Fibroblast of mammary gland (primary cell): ENCODE results near the gene FAHD2B.
A peak's percentile ranks its signal among the peaks of the same experiment; 100 is the strongest.
"Not testable (repeated sequence)": the region's sequence is repeated elsewhere in the genome, so short reads cannot be mapped to it uniquely, and the experiment has no call there.

Source experiments
- DNase-seq: peaks from one replicate; pipeline ENCODE4 v3.0.0-alpha.2; 2010; ENCODE audit warnings: low read depth
- H3K4me3 ChIP-seq: 2 replicates; pipeline ENCODE4 v1.5.1; 2011; ENCODE audit warnings: low read depth, mild to moderate bottlenecking, low read length, moderate library complexity; ENCODE audit not compliant: control insufficient read depth
- TF ChIP-seq, protein P1 (sequence below): conservative IDR thresholded peaks from 2 replicates; pipeline ENCODE4 v1.5.1; 2011; ENCODE audit warnings: low read depth, low read length, inconsistent platforms; ENCODE audit not compliant: control insufficient read depth, insufficient read depth

Gene FAHD2B

DNA sequence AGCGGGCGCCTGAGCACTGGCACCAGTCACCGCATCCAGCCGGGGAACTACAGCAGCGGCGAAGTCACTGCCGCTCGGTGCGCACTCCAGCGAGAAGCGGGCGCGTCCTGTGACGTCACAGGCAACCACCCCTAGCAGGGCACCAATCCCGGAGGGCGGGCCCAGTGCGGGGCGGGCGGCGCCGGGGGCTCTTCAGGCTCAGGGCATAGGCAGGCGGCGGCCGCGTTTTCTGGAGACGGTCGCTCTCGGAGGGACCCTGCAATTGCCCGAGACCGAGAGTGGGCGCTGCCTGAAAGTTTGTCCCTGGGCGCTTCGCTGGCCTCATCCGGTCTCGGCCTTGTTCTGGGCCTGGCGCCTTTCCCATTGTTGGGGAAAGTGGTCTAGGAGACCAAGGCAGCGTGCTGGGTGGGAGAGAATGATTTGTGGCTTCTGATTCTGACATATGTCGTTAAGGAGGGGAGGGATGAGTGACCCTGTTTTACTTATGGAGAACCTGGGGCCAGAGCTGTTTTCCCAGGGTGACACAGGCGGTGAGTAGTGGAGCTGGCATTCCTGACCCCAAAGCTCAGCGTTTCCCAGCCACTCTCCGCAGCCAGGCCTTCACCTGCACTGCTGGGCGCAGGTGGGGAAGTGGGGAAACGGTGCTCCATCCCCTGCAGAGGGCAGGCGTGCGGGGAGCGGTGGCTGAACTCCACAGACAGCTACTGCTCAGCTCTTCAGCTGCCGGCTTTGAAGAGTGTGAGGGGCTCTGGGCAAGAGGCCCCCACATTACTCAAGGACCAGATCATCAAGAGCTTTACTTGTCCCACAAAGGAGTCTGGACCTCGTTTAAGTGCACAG lies at the start of gene FAHD2B:
Gene FAHD2B (minus strand): TSS at position 111 of the 840 bp plus-strand sequence. CDS start 3,176 bp downstream, outside the sequence.
- DNase-seq: peak; percentile 47
- H3K4me3 ChIP-seq: peak within 1 kb of the TSS; percentile 12

- H3K4me3 ChIP-seq, DNase-seq: not testable (repeated sequence)
Observed at GRCh38 chr2:97144016-97144415, 49.3 kb upstream of the FAHD2B start.

GRCh38 chr2:97129090-97129489 lies 34.4 kb upstream of the FAHD2B start:
- not testable (repeated sequence) for H3K4me3 ChIP-seq, DNase-seq

DNA sequence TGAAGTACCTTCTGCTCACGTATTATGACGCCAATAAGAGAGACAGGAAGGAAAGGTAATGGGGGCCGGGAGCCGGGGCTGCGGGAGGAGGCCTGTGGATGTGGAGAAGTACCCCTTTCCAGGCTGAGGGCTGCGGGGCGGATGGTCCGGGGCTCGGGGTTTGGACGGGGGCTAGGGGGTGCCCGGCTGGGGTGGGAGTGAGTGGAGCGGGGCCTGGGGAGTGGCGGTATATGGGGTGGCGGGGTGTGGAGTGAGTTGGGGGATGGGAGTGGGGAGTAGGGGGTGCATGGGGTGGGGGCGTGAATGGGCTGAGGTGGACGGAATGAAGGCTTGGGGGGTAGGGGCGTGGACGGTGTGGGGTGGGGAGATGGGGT lies 19.2 kb upstream of the FAHD2B start:
- H3K4me3 ChIP-seq: peak overlapping the region; percentile 71
- not testable (repeated sequence) for DNase-seq

GRCh38 chr2:97113050-97113881 lies 18.6 kb upstream of the FAHD2B start, which contains the start of gene ANKRD36:
Gene ANKRD36 (plus strand): TSS chr2:97113153. CDS start chr2:97113740, 587 bp downstream.
- DNase-seq: peak; percentile 69
- H3K4me3 ChIP-seq: peak within 1 kb of the TSS; percentile 71

DNA sequence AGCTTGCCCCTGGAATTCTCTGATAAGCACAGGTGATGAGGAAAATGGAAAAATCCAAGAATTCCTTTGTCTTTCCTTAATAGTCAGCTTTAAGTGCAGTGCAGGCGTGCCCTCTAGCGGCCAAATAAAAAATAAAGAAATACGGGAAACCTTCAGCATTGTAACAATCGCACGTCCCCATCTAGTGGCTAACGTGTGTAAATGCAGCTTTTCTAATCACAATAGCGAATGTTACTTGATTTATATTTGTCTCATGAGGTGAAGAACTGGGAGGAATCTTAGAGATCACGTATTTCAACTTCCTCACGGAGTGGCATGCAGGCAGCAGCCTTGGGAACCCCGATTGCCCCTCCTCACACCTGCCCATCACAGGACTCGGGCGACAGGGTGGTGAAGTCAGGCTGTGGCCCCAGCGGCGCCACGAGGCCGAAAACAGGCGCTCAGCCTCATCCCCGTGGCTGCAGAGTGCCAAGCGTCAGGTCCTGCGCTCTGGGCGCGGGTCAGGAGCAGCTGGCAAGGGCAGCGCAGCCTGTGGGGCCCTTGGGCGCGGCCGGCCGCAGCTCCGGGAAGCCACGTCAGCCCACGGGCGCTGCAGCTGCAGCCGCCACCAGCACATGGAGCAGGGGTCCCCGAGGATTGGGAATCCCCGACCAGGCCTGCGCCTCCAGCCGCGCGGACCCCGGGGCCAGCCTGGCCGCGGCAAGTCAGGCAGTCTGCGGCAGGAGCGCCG lies 17.8 kb upstream of the FAHD2B start:
- DNase-seq: peak; percentile 40
- TF ChIP-seq, protein P1, sequence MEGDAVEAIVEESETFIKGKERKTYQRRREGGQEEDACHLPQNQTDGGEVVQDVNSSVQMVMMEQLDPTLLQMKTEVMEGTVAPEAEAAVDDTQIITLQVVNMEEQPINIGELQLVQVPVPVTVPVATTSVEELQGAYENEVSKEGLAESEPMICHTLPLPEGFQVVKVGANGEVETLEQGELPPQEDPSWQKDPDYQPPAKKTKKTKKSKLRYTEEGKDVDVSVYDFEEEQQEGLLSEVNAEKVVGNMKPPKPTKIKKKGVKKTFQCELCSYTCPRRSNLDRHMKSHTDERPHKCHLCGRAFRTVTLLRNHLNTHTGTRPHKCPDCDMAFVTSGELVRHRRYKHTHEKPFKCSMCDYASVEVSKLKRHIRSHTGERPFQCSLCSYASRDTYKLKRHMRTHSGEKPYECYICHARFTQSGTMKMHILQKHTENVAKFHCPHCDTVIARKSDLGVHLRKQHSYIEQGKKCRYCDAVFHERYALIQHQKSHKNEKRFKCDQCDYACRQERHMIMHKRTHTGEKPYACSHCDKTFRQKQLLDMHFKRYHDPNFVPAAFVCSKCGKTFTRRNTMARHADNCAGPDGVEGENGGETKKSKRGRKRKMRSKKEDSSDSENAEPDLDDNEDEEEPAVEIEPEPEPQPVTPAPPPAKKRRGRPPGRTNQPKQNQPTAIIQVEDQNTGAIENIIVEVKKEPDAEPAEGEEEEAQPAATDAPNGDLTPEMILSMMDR: peak; percentile 63
- H3K4me3 ChIP-seq: peak overlapping the region; percentile 58

DNA sequence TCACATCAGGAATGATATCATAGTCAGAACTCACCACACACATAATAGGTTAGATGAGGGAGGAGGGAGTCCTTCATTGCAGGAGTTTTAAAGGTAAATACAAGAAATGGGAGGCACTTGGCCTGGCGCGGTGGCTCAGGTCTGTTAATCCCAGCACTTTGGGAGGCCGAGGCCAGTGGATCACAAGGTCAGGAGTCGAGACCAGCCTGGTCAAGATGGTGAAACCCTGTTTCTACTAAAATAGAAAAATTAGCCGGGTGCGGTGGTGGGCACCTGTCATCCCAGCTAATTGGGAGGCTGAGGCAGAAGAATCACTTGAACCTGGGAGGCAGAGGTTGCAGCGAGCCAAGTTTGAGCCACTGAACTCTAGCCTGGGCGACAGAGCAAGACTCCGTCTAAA lies 16.6 kb upstream of the FAHD2B start:
- not testable (repeated sequence) for DNase-seq, H3K4me3 ChIP-seq

DNA sequence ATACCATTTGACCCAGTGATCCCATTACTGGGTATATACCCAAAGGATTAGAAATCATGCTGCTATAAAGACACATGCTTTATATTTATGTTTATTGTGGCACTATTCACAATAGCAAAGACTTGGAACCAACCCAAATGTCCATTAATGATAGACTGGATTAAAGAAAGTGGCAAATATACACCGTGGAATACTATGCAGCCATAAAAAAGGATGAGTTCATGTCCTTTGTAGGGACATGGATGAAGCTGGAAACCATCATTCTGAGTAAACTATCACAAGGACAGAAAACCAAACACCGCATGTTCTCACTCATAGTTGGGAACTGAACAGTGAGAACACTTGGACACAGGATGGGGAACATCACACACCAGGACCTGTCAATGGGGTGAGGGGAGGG lies 12.2 kb upstream of the FAHD2B start:
- not testable (repeated sequence) for DNase-seq, H3K4me3 ChIP-seq

DNA sequence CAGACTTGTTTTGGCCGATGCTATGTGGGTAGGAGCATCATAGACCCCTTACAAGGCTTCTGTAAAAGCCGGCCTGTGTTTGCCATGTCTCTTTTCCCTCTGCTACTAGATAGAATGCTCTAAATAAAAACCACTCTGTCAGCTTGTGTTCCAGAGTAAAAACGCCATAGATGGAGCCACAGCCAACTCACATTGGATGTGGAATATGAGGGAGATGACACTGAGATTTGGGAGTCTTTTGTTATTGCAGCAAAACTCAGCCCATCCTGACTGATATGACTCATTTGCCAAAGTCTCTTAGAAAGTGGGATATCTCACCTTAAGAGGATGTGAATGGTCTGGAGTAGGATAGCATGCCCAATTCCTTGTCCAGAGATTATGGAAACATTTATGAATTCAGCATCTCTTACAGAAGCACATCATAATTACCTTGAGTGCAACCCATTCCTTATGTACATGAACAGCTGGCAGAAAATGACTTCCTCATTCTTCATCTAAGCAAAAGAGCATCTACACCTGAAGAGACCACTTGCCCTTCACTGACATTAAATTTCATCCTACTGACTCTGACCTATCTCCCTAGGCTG lies 4.2 kb upstream of the FAHD2B start:
- H3K4me3 ChIP-seq, DNase-seq: not testable (repeated sequence)

- no peak for DNase-seq
- TF ChIP-seq, protein P1: no peak
- H3K4me3 ChIP-seq: no peak overlapping the region
Observed at GRCh38 chr2:97095661-97096060, 979 bp upstream of the FAHD2B start.

- H3K4me3 ChIP-seq, DNase-seq: not testable (repeated sequence)
Observed at GRCh38 chr2:97093983-97094771, 505 bp downstream of the FAHD2B start.

GRCh38 chr2:97092946-97093345 lies 1.7 kb downstream of the FAHD2B start:
- not testable (repeated sequence) for DNase-seq

DNA sequence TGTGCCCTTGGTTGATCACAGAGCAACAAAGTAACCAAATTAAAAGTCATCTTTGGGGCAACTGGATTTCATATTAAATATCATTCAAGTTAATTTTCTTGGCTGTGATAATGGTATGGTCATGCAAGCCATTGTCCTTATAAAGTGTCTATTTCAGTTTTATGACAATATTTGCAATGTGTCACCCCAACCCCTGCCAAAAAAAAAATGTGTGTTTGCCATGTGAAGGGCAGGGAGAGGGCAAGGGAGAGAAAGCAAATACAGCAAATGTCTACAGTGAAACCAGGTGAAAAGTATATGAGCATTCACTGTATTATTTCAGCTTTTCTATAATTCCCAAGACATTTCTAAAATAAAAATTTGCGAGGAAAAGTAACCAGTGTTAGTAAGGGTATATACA lies 6.0 kb downstream of the FAHD2B start:
- DNase-seq, H3K4me3 ChIP-seq: not testable (repeated sequence)

More at GRCh38 chr2:97092946-97093345, 1.7 kb downstream of the FAHD2B start:
- not testable (repeated sequence) for H3K4me3 ChIP-seq

- DNase-seq, H3K4me3 ChIP-seq: not testable (repeated sequence)
Observed at GRCh38 chr2:97085093-97085492, 9.6 kb downstream of the FAHD2B start.
